Measurements from ENCODE around the gene DNAJC22.

Gene DNAJC22

DNA sequence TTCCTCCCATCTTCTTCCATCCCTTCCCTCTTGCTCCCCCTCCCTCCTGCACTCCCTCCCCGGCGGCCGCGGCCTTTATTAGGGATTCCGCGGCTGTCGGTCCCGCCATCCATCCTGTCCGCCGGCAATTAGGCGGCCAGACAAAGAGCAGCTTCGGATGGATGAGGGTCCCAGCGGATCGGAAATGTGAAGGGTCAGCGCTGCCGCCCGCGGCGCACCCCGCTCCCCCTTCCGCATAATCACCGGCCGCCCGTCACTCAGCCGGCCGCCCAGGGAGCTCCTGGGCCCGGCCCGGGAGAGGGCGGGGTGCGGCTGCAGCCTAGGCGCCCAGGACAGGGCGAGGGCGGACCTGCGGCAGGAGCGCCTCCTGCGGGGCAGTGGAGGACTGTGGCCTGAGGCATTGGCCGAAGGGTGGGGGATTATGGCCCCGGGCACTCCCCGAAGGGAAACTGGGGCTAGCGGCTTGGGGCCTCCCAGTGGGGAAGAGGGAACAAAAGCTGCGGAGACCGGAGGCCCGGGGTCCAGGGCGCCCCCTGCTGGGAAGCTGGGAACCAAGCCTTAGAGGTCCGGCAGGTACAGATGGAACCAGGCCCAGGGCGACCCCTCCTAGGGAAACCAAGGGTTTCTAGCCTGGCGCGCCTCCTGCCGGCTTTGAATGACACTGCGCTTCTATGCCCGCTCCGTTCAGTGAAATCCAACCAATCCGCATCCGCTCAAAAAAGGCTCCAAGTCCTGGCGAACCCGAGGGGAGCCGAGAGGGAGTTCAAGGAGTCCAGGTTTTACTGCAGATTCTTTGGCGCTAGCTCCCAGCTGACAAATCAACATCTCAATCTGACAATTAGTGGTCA, 4.4 kb upstream of the DNAJC22 start:
- peak overlapping the region; percentile 49 for H3K4me3 ChIP-seq (ENCODE audit: low read length)
- peak overlapping the region; percentile 75 for H2AFZ ChIP-seq (ENCODE audit: low read depth, low read length)
- H3K27me3 ChIP-seq (ENCODE audit: insufficient read depth, low read length): peaks cover 50% of the 10 kb centered on the region

DNA sequence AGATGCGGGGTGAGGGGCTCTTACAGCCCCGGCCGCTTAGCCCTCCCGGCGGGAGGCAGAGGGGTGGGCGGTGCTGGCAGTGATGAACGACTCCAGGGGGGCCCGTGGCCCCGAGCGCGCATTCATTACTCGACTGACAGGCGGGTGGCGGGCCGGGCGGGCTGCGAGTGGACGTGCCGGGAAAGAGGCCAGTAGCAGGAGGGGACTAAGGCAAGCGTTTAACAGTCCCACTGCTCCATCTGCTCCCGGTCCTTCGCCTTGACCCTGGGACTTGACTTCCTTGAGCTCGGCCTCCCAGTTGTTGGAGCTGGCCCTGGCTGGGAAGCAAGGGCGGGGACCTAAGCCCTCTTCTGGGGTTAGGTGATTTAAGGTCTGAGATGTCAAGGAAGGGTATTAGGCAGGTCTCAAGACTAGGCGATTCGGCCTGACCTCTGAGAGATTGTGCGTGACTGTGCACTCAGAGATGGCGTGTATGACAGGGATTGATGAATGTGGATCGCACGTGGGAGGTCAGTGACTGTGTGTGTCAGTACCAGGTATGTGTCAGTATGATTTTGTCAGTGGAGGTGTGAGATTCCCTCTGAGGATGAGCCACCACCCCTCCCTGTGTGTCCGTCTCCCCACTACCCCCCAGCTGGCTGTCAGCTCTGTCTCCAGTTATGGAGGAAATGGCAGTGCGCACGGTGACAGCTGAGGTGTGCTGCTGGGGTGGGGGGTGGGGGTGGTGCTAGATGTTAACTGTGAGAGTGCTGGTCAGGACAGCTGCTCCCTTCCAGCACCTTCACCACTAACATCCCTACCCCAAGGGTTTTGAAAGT, 3.6 kb upstream of the DNAJC22 start:
- Histone ChIP-seq H3K9me3 (ENCODE audit: low read length) (no peaks in the 10 kb centered on the region), H3K4me1 (ENCODE audit: insufficient read depth, low read length) (peaks cover 87% of the 10 kb centered on the region), H2AFZ (ENCODE audit: low read depth, low read length) (no peak overlapping the region), H3K4me3 (ENCODE audit: low read length) (peak overlapping the region; percentile 49), H3K27me3 (ENCODE audit: insufficient read depth, low read length) (peaks cover 50% of the 10 kb centered on the region), H3K36me3 (ENCODE audit: insufficient read depth, low read length) (no peaks in the 10 kb centered on the region)

More for the DNA sequence above, 4.4 kb upstream of the DNAJC22 start:
- no peaks in the 10 kb centered on the region for H3K9me3 ChIP-seq (ENCODE audit: low read length)
- H3K36me3 ChIP-seq (ENCODE audit: insufficient read depth, low read length): no peaks in the 10 kb centered on the region
- H3K4me1 ChIP-seq (ENCODE audit: insufficient read depth, low read length): peaks cover 87% of the 10 kb centered on the region

DNA sequence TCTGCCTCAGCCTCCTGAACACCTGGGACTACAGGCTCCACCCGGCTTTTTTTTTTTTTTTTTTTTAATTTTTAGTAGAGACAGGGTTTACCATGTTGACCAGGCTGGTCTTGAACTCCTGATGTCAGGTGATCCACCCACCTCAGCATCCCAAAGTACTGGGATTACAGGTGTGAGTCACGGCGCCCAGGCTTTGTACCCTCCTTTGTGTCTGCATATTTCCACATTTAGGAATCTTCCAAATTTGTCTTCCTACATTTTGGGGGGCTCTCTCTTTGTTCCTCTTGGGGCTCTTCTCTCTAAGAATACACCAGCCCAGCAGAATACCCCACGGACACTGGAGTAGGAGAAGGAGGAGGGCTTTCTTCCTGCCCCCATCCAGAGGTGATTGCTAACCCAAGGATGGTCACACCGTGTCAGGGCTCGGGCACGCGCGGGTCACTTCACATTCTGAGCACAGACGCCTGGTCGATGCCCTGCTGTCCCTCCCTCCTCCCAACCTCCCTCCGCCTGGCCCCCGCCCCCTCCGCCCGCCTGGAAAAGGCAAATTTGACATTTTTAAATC, 2.1 kb upstream of the DNAJC22 start:
- no peak overlapping the region for H2AFZ ChIP-seq (ENCODE audit: low read depth, low read length)
- H3K9me3 ChIP-seq (ENCODE audit: low read length): no peaks in the 10 kb centered on the region
- H3K27me3 ChIP-seq (ENCODE audit: insufficient read depth, low read length): peaks cover 51% of the 10 kb centered on the region
- H3K4me1 ChIP-seq (ENCODE audit: insufficient read depth, low read length): peaks cover 76% of the 10 kb centered on the region
- no peak overlapping the region for H3K4me3 ChIP-seq (ENCODE audit: low read length)
- H3K36me3 ChIP-seq (ENCODE audit: insufficient read depth, low read length): no peaks in the 10 kb centered on the region

DNA sequence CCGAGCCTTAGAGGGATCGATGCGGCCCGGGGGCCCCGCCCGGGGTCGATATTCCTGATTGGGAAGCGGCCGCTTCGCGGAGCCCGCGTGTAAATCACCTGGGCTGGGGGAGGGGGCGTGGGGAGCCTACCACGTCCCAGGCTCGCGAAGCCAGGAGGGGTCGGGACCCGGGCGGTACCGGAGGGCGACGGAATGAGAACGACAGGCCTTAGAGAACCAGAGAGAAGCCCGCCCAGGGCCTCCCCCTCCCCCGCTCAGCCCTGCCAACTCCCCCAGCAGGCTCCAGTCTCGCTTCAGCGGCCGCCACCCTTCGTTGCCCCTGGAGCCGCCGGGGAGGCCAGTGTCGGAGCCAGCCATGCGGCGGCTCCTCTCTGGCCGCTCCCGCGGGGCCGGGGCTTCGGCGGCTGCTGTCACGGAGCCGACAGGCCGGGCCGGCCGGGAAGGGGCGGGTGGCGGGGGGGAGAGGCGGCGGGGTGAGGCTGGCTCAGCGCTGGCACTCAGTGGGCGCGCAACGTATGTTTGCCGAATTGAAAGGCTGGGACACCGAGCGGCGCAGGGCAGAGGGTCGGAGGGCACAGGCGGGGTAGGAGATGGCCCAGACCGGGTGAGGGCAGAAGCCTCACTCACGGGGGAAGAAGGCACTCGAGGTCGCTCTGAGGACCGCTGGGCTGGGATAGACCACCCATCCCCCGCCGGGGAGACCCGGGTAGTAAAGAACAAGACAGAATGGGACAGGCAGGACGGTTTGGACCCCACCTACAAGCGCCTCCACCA, 1.4 kb upstream of the DNAJC22 start:
- peak overlapping the region; percentile 40 for H3K4me3 ChIP-seq (ENCODE audit: low read length)

DNA sequence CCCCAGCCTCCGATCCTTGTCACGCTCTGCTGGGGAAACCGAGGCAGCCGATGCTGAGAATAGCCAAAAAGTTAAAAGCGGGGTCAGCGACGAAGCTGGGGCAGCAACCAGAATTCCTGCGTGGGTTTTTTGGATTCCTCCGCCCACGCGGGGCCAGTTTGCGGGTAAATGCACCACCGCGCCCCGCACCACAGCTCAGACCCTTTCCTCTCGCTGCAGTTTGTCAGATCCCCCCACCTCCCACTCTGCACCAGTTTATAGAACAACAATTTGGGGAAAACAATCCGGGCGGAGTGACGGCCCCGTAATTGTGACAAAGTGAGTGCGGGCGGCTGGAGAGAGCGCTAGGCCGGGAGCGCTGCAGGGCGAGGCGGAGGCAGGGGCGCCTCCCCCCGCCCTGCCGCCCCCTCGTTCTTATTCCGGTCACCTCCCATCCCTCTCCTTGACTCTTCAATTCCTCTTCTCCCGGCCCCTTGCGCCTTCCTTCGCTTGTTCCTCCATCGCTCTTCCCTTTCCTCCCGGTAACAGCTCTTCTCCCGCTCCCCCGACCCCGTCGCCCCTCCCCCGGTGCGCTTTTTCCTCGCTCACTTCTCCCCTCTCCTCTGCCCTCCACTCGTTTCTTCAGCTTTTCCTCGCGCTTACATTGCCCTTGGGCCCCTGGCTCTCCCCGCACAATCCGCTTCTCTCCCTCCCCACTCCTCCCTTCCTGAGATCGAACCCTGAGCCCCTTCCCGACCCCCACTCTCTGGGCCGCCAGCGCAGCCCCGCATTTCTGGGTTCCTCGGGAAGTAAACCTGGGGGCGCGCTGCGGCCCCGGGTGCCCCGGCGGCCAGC, 646 bp upstream of the DNAJC22 start:
- Histone ChIP-seq H3K27me3 (ENCODE audit: insufficient read depth, low read length) (peaks cover 38% of the 10 kb centered on the region), H3K4me3 (ENCODE audit: low read length) (peak overlapping the region; percentile 40), H3K36me3 (ENCODE audit: insufficient read depth, low read length) (no peaks in the 10 kb centered on the region)

More for the DNA sequence above, 1.4 kb upstream of the DNAJC22 start:
- Histone ChIP-seq H3K36me3 (ENCODE audit: insufficient read depth, low read length) (no peaks in the 10 kb centered on the region), H3K9me3 (ENCODE audit: low read length) (no peaks in the 10 kb centered on the region), H3K4me1 (ENCODE audit: insufficient read depth, low read length) (peaks cover 70% of the 10 kb centered on the region), H3K27me3 (ENCODE audit: insufficient read depth, low read length) (peaks cover 45% of the 10 kb centered on the region), H2AFZ (ENCODE audit: low read depth, low read length) (peak overlapping the region; percentile 60)

DNA sequence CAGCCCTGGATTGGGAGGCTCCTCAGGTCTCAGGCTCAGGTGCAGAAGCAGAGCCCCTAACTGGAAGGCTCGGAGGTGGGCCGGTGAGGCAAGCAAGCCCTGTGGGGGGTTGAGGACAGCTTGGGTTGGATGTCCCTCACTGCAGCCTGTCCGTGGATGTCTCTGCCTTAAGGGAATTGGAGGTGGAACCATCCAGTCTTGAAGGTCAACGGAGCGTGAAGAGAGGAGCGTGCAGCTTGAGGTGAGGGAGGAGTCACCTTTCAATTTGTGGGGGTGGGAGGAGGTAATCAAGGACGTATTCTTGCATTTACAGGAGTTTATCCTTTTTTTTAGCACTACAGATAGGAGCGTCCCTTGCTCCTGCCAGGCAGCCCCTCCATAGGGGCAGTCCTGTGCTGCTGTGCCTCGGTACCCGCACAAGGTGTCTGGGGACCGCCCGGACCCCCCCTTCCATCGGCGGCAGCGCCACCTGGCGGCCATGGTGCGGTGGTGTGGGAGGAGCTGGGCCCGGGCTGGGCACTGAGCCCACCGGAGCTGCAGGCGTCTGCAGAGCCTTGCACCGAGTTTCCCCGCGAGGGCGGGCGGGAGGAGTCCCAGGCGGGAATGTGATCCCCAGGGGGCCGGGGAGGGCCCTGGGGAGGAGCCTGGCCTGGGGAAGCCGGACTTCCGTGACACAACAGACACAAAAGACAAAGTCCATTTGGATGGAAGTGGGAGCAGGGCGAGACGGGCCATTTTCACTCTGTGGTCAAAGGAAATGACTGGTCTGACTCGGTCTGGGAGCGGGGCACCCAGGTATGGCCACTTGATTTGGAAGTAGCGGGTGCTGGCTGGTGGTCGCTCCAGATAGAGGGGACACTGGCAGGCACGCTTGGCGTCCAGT, 864 bp downstream of the DNAJC22 start:
- H3K9me3 ChIP-seq (ENCODE audit: low read length): no peaks in the 10 kb centered on the region
- H3K36me3 ChIP-seq (ENCODE audit: insufficient read depth, low read length): no peaks in the 10 kb centered on the region
- H3K4me3 ChIP-seq (ENCODE audit: low read length): peak overlapping the region; percentile 40
- peak overlapping the region; percentile 51 for H2AFZ ChIP-seq (ENCODE audit: low read depth, low read length)
- H3K4me1 ChIP-seq (ENCODE audit: insufficient read depth, low read length): peaks cover 53% of the 10 kb centered on the region
- H3K27me3 ChIP-seq (ENCODE audit: insufficient read depth, low read length): peaks cover 32% of the 10 kb centered on the region

More for the DNA sequence above, 646 bp upstream of the DNAJC22 start:
- Histone ChIP-seq H3K9me3 (ENCODE audit: low read length) (no peaks in the 10 kb centered on the region), H2AFZ (ENCODE audit: low read depth, low read length) (peak overlapping the region; percentile 60), H3K4me1 (ENCODE audit: insufficient read depth, low read length) (peaks cover 62% of the 10 kb centered on the region)

DNA sequence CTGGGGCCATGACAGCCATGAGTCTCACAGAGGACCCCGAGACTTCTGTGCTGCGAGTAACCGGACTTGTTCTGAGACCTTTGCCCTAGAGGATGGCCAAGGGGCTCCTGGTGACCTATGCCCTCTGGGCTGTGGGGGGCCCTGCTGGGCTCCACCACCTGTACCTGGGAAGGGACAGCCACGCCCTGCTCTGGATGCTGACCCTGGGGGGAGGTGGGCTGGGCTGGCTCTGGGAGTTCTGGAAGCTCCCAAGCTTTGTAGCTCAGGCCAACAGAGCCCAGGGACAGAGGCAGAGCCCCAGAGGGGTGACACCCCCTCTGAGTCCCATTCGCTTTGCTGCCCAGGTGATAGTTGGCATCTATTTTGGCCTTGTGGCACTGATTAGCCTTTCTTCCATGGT, 2.1 kb downstream of the DNAJC22 start:
- H3K9me3 ChIP-seq (ENCODE audit: low read length): no peaks in the 10 kb centered on the region
- peaks cover 41% of the 10 kb centered on the region for H3K4me1 ChIP-seq (ENCODE audit: insufficient read depth, low read length)
- H3K27me3 ChIP-seq (ENCODE audit: insufficient read depth, low read length): peaks cover 31% of the 10 kb centered on the region
- no peaks in the 10 kb centered on the region for H3K36me3 ChIP-seq (ENCODE audit: insufficient read depth, low read length)
- no peak overlapping the region for H2AFZ ChIP-seq (ENCODE audit: low read depth, low read length)
- no peak overlapping the region for H3K4me3 ChIP-seq (ENCODE audit: low read length)

DNA sequence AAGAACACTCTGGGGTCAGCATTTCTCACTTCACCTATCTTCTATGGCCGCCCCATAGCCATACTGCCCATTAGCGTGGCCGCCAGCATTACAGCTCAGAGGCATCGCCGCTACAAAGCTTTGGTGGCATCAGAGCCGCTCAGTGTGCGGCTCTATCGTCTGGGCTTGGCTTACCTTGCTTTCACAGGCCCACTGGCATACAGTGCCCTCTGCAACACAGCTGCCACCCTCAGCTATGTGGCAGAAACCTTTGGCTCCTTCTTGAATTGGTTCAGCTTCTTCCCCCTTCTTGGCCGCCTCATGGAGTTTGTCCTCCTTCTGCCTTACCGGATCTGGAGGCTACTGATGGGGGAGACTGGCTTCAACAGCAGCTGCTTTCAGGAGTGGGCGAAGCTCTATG, 2.6 kb downstream of the DNAJC22 start:
- Histone ChIP-seq H3K36me3 (ENCODE audit: insufficient read depth, low read length) (no peaks in the 10 kb centered on the region), H3K4me3 (ENCODE audit: low read length) (no peak overlapping the region), H2AFZ (ENCODE audit: low read depth, low read length) (no peak overlapping the region), H3K9me3 (ENCODE audit: low read length) (no peaks in the 10 kb centered on the region), H3K4me1 (ENCODE audit: insufficient read depth, low read length) (peaks cover 37% of the 10 kb centered on the region), H3K27me3 (ENCODE audit: insufficient read depth, low read length) (peaks cover 27% of the 10 kb centered on the region)

DNA sequence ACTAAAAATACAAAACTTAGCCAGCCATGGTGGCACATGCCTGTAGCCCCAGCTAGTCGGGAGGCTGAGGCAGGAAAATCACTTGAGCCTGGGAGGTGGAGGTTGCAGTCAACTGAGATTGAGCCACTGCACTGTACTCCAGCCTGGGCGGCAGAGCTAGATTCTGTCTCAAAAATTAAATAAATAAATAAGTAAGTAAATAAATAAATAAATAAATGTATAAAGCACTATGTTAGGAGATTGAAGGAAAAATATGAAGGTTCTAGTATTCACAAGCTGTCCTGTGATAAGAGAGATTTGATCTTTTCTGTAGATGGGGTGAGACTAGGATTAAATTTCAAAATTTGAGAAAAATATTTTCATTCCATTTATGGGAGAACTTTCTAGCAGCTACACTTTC, 5.7 kb downstream of the DNAJC22 start:
- no peak overlapping the region for H2AFZ ChIP-seq (ENCODE audit: low read depth, low read length)
- no peaks in the 10 kb centered on the region for H3K9me3 ChIP-seq (ENCODE audit: low read length)
- H3K36me3 ChIP-seq (ENCODE audit: insufficient read depth, low read length): no peaks in the 10 kb centered on the region
- H3K27me3 ChIP-seq (ENCODE audit: insufficient read depth, low read length): peaks cover 9% of the 10 kb centered on the region
- peaks cover 11% of the 10 kb centered on the region for H3K4me1 ChIP-seq (ENCODE audit: insufficient read depth, low read length)
- no peak overlapping the region for H3K4me3 ChIP-seq (ENCODE audit: low read length)

DNA sequence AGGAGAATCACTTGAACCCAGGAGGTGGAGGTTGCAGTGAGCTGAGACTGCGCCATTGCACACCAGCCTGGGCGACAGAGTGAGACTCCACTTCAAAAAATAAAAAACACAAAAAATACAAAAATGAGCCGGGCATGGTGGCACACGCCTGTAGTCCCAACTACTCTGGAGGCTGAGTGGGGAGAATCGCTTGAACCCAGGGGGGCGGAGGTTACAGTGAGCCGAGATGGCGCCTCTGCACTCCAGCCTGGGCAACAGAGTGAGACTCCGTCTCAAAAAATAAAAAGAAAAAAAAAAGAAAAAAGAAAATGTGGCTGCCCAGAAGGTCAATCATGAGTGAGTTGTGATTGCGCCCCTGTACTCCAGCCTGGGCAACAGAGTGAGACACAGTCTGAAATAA, 9.2 kb downstream of the DNAJC22 start:
- H3K27me3 ChIP-seq (ENCODE audit: insufficient read depth, low read length): no peaks in the 10 kb centered on the region
- H2AFZ ChIP-seq (ENCODE audit: low read depth, low read length): no peak overlapping the region
- no peaks in the 10 kb centered on the region for H3K36me3 ChIP-seq (ENCODE audit: insufficient read depth, low read length)
- no peaks in the 10 kb centered on the region for H3K4me1 ChIP-seq (ENCODE audit: insufficient read depth, low read length)
- no peaks in the 10 kb centered on the region for H3K9me3 ChIP-seq (ENCODE audit: low read length)
- H3K4me3 ChIP-seq (ENCODE audit: low read length): no peak overlapping the region

DNA sequence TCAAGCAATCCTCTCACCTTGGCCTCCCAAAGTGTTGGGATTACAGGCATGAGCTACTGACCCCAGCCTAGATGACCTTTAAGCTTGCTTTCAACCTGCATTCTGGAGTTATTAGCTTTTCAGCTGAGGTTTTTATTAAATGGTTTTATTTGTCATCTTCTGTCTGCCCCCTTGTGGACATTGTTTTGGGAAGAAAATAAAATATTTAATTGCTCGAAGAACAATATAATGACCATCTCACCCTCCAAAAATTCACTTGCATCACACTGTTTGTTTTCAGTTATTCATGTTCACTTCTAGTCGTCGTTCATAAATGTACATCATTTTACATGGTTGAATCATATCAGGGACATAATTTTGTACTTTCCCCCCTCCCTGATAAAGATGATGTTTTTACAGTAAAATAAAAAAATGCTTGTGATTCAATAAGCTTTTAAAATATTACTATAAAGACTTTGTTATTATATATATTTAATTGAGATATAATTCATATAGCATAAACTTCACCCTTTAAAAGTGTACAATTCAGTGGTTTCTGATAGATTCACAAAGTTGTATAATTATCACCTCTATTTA, 10.5 kb downstream of the DNAJC22 start:
- Histone ChIP-seq H3K4me1 (ENCODE audit: insufficient read depth, low read length) (no peaks in the 10 kb centered on the region), H3K9me3 (ENCODE audit: low read length) (no peaks in the 10 kb centered on the region), H3K36me3 (ENCODE audit: insufficient read depth, low read length) (no peaks in the 10 kb centered on the region), H3K27me3 (ENCODE audit: insufficient read depth, low read length) (no peaks in the 10 kb centered on the region), H2AFZ (ENCODE audit: low read depth, low read length) (no peak overlapping the region), H3K4me3 (ENCODE audit: low read length) (no peak overlapping the region)
